GM12878 (cell line): Measurements from ENCODE around the gene BAG3. TPM values are rescaled to one million over a fixed set of nuclear protein-coding genes. Genes with fewer than 3 reads are reported as not detected.

Experiments used
- ATAC-seq: fragments of 200-7000 bp; cut with Tn5 transposase; 3 replicates; pipeline ENCODE4 v1.9.1; 2020; ENCODE audit warnings: mild to moderate bottlenecking, moderate library complexity
- BruUV-seq: library from RNA; stranded (reverse); fragments of 400-500 nt; replicated peaks from 2 replicates; lab custom pipeline; 2021; lab: Mats Ljungman, UMichigan
- CTCF ChIA-PET: fragments of 300-600 bp; sonication (Branson Sonifier 250); formaldehyde crosslinking; extraction: SDS; loops from one replicate; lab custom pipeline; 2021; ENCODE audit warnings: inconsistent platforms; lab: Yijun Ruan, JAX
- POLR2A ChIA-PET: fragments of 350-600 bp; formaldehyde crosslinking; extraction: SDS; loops from one replicate; lab custom pipeline; 2021; ENCODE audit warnings: inconsistent platforms; lab: Charles Lee
- RAD21 ChIA-PET: fragments of 300-600 bp; sonication (Branson Sonifier 250); formaldehyde crosslinking; loops from one replicate; lab custom pipeline; 2023; ENCODE audit warnings: antibody characterized with exemption; ENCODE audit not compliant: unreplicated experiment; lab: Charles Lee
- SMC1A ChIA-PET: fragments of 300-600 bp; sonication (Branson Sonifier 250); formaldehyde crosslinking; loops from one replicate; lab custom pipeline; 2023; ENCODE audit not compliant: unreplicated experiment, uncharacterized antibody; lab: Charles Lee
- DNase-seq: peaks from one replicate; pipeline ENCODE4 v3.0.0-alpha.2; 2011; ENCODE audit warnings: low read depth, low spot score
- FAIRE-seq: peaks from 3 replicates; lab custom pipeline; 2011; peaks lifted over from hg19 to GRCh38; lab: Jason Lieb, UNC
- H2AFZ ChIP-seq: 2 replicates; pipeline ENCODE4 v1.6.0; 2011; ENCODE audit warnings: low read depth, low read length, control low read depth; ENCODE audit not compliant: control insufficient read depth
- H3K27ac ChIP-seq: 2 replicates; pipeline ENCODE4 v1.5.1; 2011; ENCODE audit warnings: control low read depth; ENCODE audit not compliant: control insufficient read depth, insufficient read depth
- H3K27me3 ChIP-seq, 2 experiments: replicated peaks in 1 of 2; 2 replicates each; pipeline versions ENCODE4 v1.6.0 to v1.6.1; 2011; ENCODE audit warnings: low read length in 1 of 2; ENCODE audit not compliant: control insufficient read depth in 2 of 2, insufficient read depth in 2 of 2
- H3K36me3 ChIP-seq, 2 experiments: 2 replicates each; pipeline ENCODE4 v1.5.1; 2011; ENCODE audit warnings: low read length in 1 of 2; ENCODE audit not compliant: control insufficient read depth in 2 of 2, insufficient read depth in 2 of 2
- H3K4me1 ChIP-seq: 2 replicates; pipeline ENCODE4 v1.6.1; 2011; ENCODE audit warnings: mild to moderate bottlenecking, low read length, moderate library complexity, mixed read lengths; ENCODE audit not compliant: control insufficient read depth, insufficient read depth
- H3K4me2 ChIP-seq: 2 replicates; pipeline ENCODE4 v1.6.0; 2011; ENCODE audit warnings: control low read depth; ENCODE audit not compliant: control insufficient read depth, insufficient read depth
- H3K4me3 ChIP-seq: fragments of 200-600 bp; sonication (generic); 2 replicates; pipeline ENCODE4 v1.5.1; 2016
- H3K79me2 ChIP-seq: 2 replicates; pipeline ENCODE4 v1.6.0; 2011; ENCODE audit warnings: low read length; ENCODE audit not compliant: control insufficient read depth, insufficient read depth
- H3K9ac ChIP-seq: 2 replicates; pipeline ENCODE4 v1.8.0; 2011; ENCODE audit warnings: low read length, control low read depth, mixed read lengths; ENCODE audit not compliant: control insufficient read depth, insufficient read depth
- H3K9me3 ChIP-seq: replicated peaks from 3 replicates; pipeline ENCODE4 v1.5.1; 2011; ENCODE audit warnings: mild to moderate bottlenecking, low read length; ENCODE audit not compliant: control insufficient read depth, insufficient read depth
- H4K20me1 ChIP-seq: 2 replicates; pipeline ENCODE4 v1.6.0; 2011; ENCODE audit not compliant: control insufficient read depth, insufficient read depth
- E2F4 ChIP-seq: IDR thresholded peaks from 2 replicates; pipeline ENCODE4 v1.6.1; 2012; ENCODE audit warnings: low read depth, low read length, improper control_type of control experiment
- FOXM1 ChIP-seq: IDR thresholded peaks from 2 replicates; pipeline ENCODE4 v1.6.1; 2012; ENCODE audit warnings: low read depth, mild to moderate bottlenecking, inconsistent platforms, low read length, moderate library complexity
- HCFC1 ChIP-seq: fragments of 150-350 bp; IDR thresholded peaks from 2 replicates; pipeline ENCODE4 v1.6.1; 2014; ENCODE audit warnings: low read length
- HSF1 ChIP-seq: fragments of 150-350 bp; IDR thresholded peaks from 2 replicates; pipeline ENCODE4 v1.6.1; 2014; ENCODE audit warnings: mild to moderate bottlenecking, low read depth, low read length
- KDM1A ChIP-seq: fragments of 200-600 bp; sonication (generic); IDR thresholded peaks from 2 replicates; pipeline ENCODE4 v1.6.1; 2016; ENCODE audit warnings: borderline replicate concordance
- NFYA ChIP-seq: IDR thresholded peaks from 2 replicates; pipeline ENCODE4 v1.6.1; 2011; ENCODE audit warnings: low read depth, mild to moderate bottlenecking, low read length, improper control_type of control experiment, borderline replicate concordance
- PRDM15 ChIP-seq: fragments of 450-650 bp; formaldehyde crosslinking; IDR thresholded peaks from 2 replicates; pipeline ENCODE4 v1.4.0; 2020; ENCODE audit warnings: mild to moderate bottlenecking, moderate library complexity
- TCF12 ChIP-seq: IDR thresholded peaks from 2 replicates; pipeline ENCODE4 v1.6.1; 2011; ENCODE audit warnings: low read depth, mild to moderate bottlenecking, low read length
- USF1 ChIP-seq: IDR thresholded peaks from 2 replicates; pipeline ENCODE4 v1.6.1; 2011; ENCODE audit warnings: borderline replicate concordance, low read depth, mild to moderate bottlenecking, moderate library complexity, mixed read lengths, low read length; ENCODE audit not compliant: insufficient read depth; ENCODE audit errors: extremely low read length
- ZBTB40 ChIP-seq: fragments of 450-650 bp; IDR thresholded peaks from 2 replicates; pipeline ENCODE4 v1.6.1; 2016; ENCODE audit warnings: mild to moderate bottlenecking, moderate library complexity, borderline replicate concordance
- ZNF384 ChIP-seq: IDR thresholded peaks from 2 replicates; pipeline ENCODE4 v1.6.1; 2012; ENCODE audit warnings: low read depth, mild to moderate bottlenecking, low read length, improper control_type of control experiment, borderline replicate concordance
- WGBS: methylation state at CpG from one replicate; pipeline ENCODE4 v1.1.6; 2016; ENCODE audit warnings: low lambda C conversion rate; ENCODE audit not compliant: insufficient replicate concordance, insufficient coverage; ENCODE audit errors: missing lambda C conversion rate; 5-methylcytosine and 5-hydroxymethylcytosine counted together
- in situ Hi-C: fragments of 300-500 bp; cut with MboI; formaldehyde crosslinking; loops from 9 replicates; pipeline ENCODE4 v1.14.3; 2018; ENCODE audit warnings: mixed read lengths
- intact Hi-C: fragments of 100-400 bp; cut with micrococcal nuclease; formaldehyde crosslinking; loops from one replicate; pipeline ENCODE4 v1.14.2; 2022; ENCODE audit not compliant: unreplicated experiment
- polyA plus RNA-seq, 11 experiments: library from polyadenylated mRNA; depleted of rRNA in 4 of 11; unstranded in 6 of 11; stranded (reverse) in 5 of 11; fragments of >200 nt; fragmentation: Nextera tagmentation in 4 of 11; fragmentation: Illumina TruSeq in 1 of 11; extraction: Ambion mirVana in 4 of 11; extraction: Trizol in 1 of 11; gene quantifications; 1 replicate in 1 of 11; 2 replicates in 10 of 11; pipeline versions ENCODE4 v1.2.1 to v1.2.3, GENCODE V29; 2011 to 2016; ENCODE audit warnings: inconsistent platforms in 2 of 11, missing spikeins in 2 of 11, low read depth in 1 of 11
- total RNA-seq, 4 experiments: library from RNA; depleted of rRNA in 3 of 4; stranded (reverse); fragments of >200 nt in 3 of 4; fragmentation: Illumina TruSeq in 1 of 4; extraction: Trizol in 1 of 4; gene quantifications; 2 replicates each; pipeline versions ENCODE4 v1.2.1 to v1.2.3, GENCODE V29; 2013 to 2021

Gene BAG3
- total and polyA plus RNA-seq, 10 of the 15 experiments (the other 5 are each of a cell fraction or from before 2014, with no cell fraction given), result 0.71 to 14.1 (median 4.3) TPM

- POLR2A ChIA-PET, result no interaction called here
- no peaks in the 10 kb centered on the region for H3K9me3 ChIP-seq
- RAD21 ChIA-PET, result no interaction called here
- TSS peak; percentile 46 for BruUV-seq
- no peak for DNase-seq
- peaks cover 0 to 18% of the 10 kb centered on the region in 2 experiments; a peak in 2 of 4 replicates for H3K36me3 ChIP-seq
- FAIRE-seq, result no peak
- H4K20me1 ChIP-seq, result no peaks in the 10 kb centered on the region
- in situ Hi-C loops (no loop called here), intact Hi-C loops (no loop called here)
- SMC1A ChIA-PET, result interaction anchor here (2.3 kb wide), 1 partner anchor 9 kb away, joined by 6 read pairs; no protein-coding TSS in a partner anchor
- no peak overlapping the region for H2AFZ ChIP-seq
- no peaks in the 10 kb centered on the region for H3K79me2 ChIP-seq
- H3K27me3 ChIP-seq, result no peaks in the 10 kb centered on the region
- CTCF ChIA-PET, result interaction anchor here (1.3 kb wide), 1 partner anchor 10 kb away, joined by 6 read pairs; no protein-coding TSS in a partner anchor
- no peak for ATAC-seq
- H3K27ac ChIP-seq, result no peak overlapping the region
- H3K4me3 ChIP-seq, result no peak overlapping the region
- no peaks in the 10 kb centered on the region for H3K4me1 ChIP-seq
- 67% methylated on average over 6 of the region's 6 CpGs for WGBS
- no peak overlapping the region for H3K9ac ChIP-seq
- no peak overlapping the region for H3K4me2 ChIP-seq
- no peak for TF ChIP-seq HCFC1
- TF ChIP-seq E2F4, result no peak
- TF ChIP-seq TCF12, result no peak
- no peak for TF ChIP-seq KDM1A
- TF ChIP-seq ZNF384, result no peak
- no peak for TF ChIP-seq FOXM1
- TF ChIP-seq HSF1, result no peak
- no peak for TF ChIP-seq ZBTB40
- no peak for TF ChIP-seq NFYA
- TF ChIP-seq PRDM15 (CRISPR knock-in tag), result no peak
- no peak for TF ChIP-seq USF1
These were observed 25.9 kb downstream of the BAG3 start for GRCh38 chr10:119677126-119677525.
